ENCODE data around the gene FIG4. TPM values are rescaled to one million over a fixed set of nuclear protein-coding genes. Genes with fewer than 3 reads are reported as not detected.

The FIG4 gene
- total RNA-seq, 1 experiment from 2014 or later = 23.1 TPM

GRCh38 chr6:109701221-109701620 lies 10.1 kb downstream of the FIG4 start:
- TF ChIP-seq CTCF (conservative IDR thresholded peaks at IDR 0.05) = no peak
- H3K27me3 Mint-ChIP-seq (ENCODE audit: low read depth) = no peaks in the 10 kb centered on the region
- Histone ChIP-seq H2AFZ (ENCODE audit: low read length) (no peak overlapping the region), H4K8ac (replicated peaks; ENCODE audit: insufficient read length, low read depth, low read length) (no peak overlapping the region), H3K79me1 (ENCODE audit: insufficient read depth, low read depth, low read length, poor library complexity, severe bottlenecking) (no peaks in the 10 kb centered on the region), H2AK5ac (ENCODE audit: insufficient read length, low read length) (no peak overlapping the region), H3K27me3 (ENCODE audit: insufficient read depth, low read length) (no peaks in the 10 kb centered on the region), H3K4me2 (ENCODE audit: insufficient read depth, insufficient read length, low read length) (no peak overlapping the region), H3K14ac (ENCODE audit: insufficient read depth, low read length) (no peak overlapping the region), H3K9ac (ENCODE audit: extremely low read depth, insufficient read length, low read length) (no peak overlapping the region), H3K56ac (ENCODE audit: insufficient read length, low read depth, low read length) (no peak overlapping the region), H2BK5ac (ENCODE audit: insufficient read length, low read length) (no peak overlapping the region), H2BK20ac (ENCODE audit: low read depth, low read length, poor library complexity, severe bottlenecking) (no peak overlapping the region), H3K79me2 (ENCODE audit: insufficient read depth, low read length) (peaks cover under 1% of the 10 kb centered on the region; the same call in 1 of the 2 replicates), H3K4ac (ENCODE audit: low read depth, low read length) (no peak overlapping the region), H3K27ac (ENCODE audit: insufficient read length, low read depth, low read length) (no peak overlapping the region), H3K23me2 (ENCODE audit: insufficient read length, low read depth, low read length, poor library complexity, severe bottlenecking) (no peaks in the 10 kb centered on the region), H2BK15ac (ENCODE audit: low read depth, low read length) (no peak overlapping the region), H2BK12ac (ENCODE audit: insufficient read length, low read depth, low read length) (no peak overlapping the region), H3K9me3 (ENCODE audit: control insufficient read depth, low read depth, low read length) (no peaks in the 10 kb centered on the region), H3K18ac (ENCODE audit: insufficient read length, low read depth, low read length) (no peak overlapping the region), H3T11ph (ENCODE audit: low read length) (no peak overlapping the region), H3K23ac (ENCODE audit: insufficient read length, low read depth, low read length) (no peak overlapping the region), H4K20me1 (ENCODE audit: control insufficient read depth, insufficient read depth, insufficient read length) (no peaks in the 10 kb centered on the region), H4K91ac (ENCODE audit: insufficient read length, low read depth, low read length) (no peak overlapping the region), H2BK120ac (ENCODE audit: low read depth, low read length, poor library complexity, severe bottlenecking) (no peak overlapping the region), H3K4me1 (ENCODE audit: insufficient read depth, low read length) (peaks cover 4% of the 10 kb centered on the region), H4K5ac (ENCODE audit: insufficient read length, low read depth, low read length) (no peak overlapping the region)
- peaks cover 37 to 38% of the 10 kb centered on the region in 2 experiments for H3K4me1 Mint-ChIP-seq
- no peak overlapping the region; a peak in 1 of 7 replicates for H3K27ac Mint-ChIP-seq
- H3K36me3 Mint-ChIP-seq (ENCODE audit: insufficient read depth in 1 of 3, low read depth in 3 of 3) = peaks cover 4 to 5% (median 5%) of the 10 kb centered on the region in 3 experiments; a peak in 5 of 7 replicates
- DNase-seq = no peak
- H3K4me3 Mint-ChIP-seq = no peak overlapping the region
- peaks cover 0 to 3% of the 10 kb centered on the region in 2 experiments; a peak in 2 of 5 replicates for H3K9me3 Mint-ChIP-seq
- WGBS (ENCODE audit: extremely low coverage, insufficient read length, low lambda C conversion rate) = no CpG with 5 or more reads among the region's 4 CpGs
